ENCODE results near the gene MCRS1.
"Not testable (repeated sequence)": the region's sequence is repeated elsewhere in the genome, so short reads cannot be mapped to it uniquely, and the experiment has no call there.

The MCRS1 gene

GRCh38 chr12:49518914-49519573 is 48.9 kb downstream of the MCRS1 start:
- Mint-ChIP-seq H3K36me3 (ENCODE audit: low read depth) (peaks cover 11% of the 10 kb centered on the region), H3K4me1 (ENCODE audit: low read depth) (peaks cover 5% of the 10 kb centered on the region), H3K27ac (no peak overlapping the region), H3K9me3 (no peaks in the 10 kb centered on the region), H3K27me3 (ENCODE audit: low read depth) (no peaks in the 10 kb centered on the region), H3K4me3 (no peak overlapping the region)
- no peak for DNase-seq (ENCODE audit: low spot score)

- H3K4me1 Mint-ChIP-seq (ENCODE audit: low read depth), result peaks cover 7% of the 10 kb centered on the region
- no peaks in the 10 kb centered on the region for H3K9me3 Mint-ChIP-seq
- peaks cover 9% of the 10 kb centered on the region for H3K36me3 Mint-ChIP-seq (ENCODE audit: low read depth)
- H3K4me3 Mint-ChIP-seq, result no peak overlapping the region
- no peak for DNase-seq (ENCODE audit: low spot score)
- H3K27ac Mint-ChIP-seq, result no peak overlapping the region
- no peaks in the 10 kb centered on the region for H3K27me3 Mint-ChIP-seq (ENCODE audit: low read depth)
These were observed 52.7 kb downstream of the MCRS1 start for GRCh38 chr12:49515266-49515665.

- Mint-ChIP-seq H3K9me3 (no peaks in the 10 kb centered on the region), H3K27me3 (ENCODE audit: low read depth) (no peaks in the 10 kb centered on the region), H3K4me1 (ENCODE audit: low read depth) (peaks cover 2% of the 10 kb centered on the region), H3K4me3 (no peak overlapping the region), H3K36me3 (ENCODE audit: low read depth) (peaks cover 4% of the 10 kb centered on the region), H3K27ac (no peak overlapping the region)
- no peak for DNase-seq (ENCODE audit: low spot score)
These were observed 55.4 kb downstream of the MCRS1 start for GRCh38 chr12:49512546-49512945.

GRCh38 chr12:49511410-49511809 is 56.5 kb downstream of the MCRS1 start:
- H3K27ac Mint-ChIP-seq, result no peak overlapping the region
- no peak overlapping the region for H3K4me3 Mint-ChIP-seq
- H3K27me3 Mint-ChIP-seq (ENCODE audit: low read depth), result no peaks in the 10 kb centered on the region
- no peak for DNase-seq (ENCODE audit: low spot score)
- H3K36me3 Mint-ChIP-seq (ENCODE audit: low read depth), result peaks cover 4% of the 10 kb centered on the region
- H3K9me3 Mint-ChIP-seq, result no peaks in the 10 kb centered on the region
- H3K4me1 Mint-ChIP-seq (ENCODE audit: low read depth), result peaks cover 2% of the 10 kb centered on the region

GRCh38 chr12:49509681-49510080 is 58.3 kb downstream of the MCRS1 start:
- not testable (repeated sequence) for H3K9me3 Mint-ChIP-seq; H3K4me1 Mint-ChIP-seq (ENCODE audit: low read depth); H3K4me3 Mint-ChIP-seq; DNase-seq (ENCODE audit: low spot score); H3K27me3 Mint-ChIP-seq (ENCODE audit: low read depth); H3K27ac Mint-ChIP-seq; H3K36me3 Mint-ChIP-seq (ENCODE audit: low read depth)

All from T-helper 2 cell treated with Interferon-gamma antibody and Interleukin-4, amounts not matched to agents 5 μg/mL and 100 μg/mL, for 36 hours (primary cell).